ENCODE data around the gene MAD1L1. TPM values are rescaled to one million over a fixed set of nuclear protein-coding genes. Genes with fewer than 3 reads are reported as not detected.

MAD1L1 gene
- total and polyA plus RNA-seq, 2 donors (not counting 1 experiment from before 2014, with no cell fraction given): 9.8 to 29.4 TPM

DNA sequence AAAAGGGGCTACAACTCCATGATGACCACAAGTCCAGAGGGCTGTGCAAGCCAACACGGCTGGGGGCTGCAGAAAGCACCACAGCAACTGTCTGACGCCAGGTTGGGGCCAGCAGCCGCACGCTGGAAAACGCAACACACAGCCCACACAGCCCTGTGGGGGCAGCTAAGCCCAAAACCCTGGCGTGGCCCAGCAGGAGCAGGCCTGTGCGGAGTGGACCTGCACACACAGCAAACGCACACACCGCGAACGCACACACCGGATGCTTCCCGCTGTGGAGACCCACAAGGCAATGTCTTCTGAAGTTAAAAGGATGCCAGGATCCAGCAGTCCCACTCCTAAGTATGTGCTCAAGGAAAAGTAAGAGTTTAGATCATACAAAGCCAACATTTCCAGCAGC, 121.2 kb downstream of the MAD1L1 start:
- H3K27me3 ChIP-seq (ENCODE audit: control insufficient read depth, insufficient read depth, low read length): no peaks in the 10 kb centered on the region
- peak overlapping the region; percentile 72 for H3K4me2 ChIP-seq (ENCODE audit: extremely low read depth, insufficient read depth, low read length)
- H2AFZ ChIP-seq (ENCODE audit: low read length): no peak overlapping the region
- DNase-seq (ENCODE audit: low read depth in 2 of 2): no peak
- no peaks in the 10 kb centered on the region for H3K79me2 ChIP-seq (ENCODE audit: control insufficient read depth, insufficient read depth, low read length)
- no peaks in the 10 kb centered on the region for H4K20me1 ChIP-seq (ENCODE audit: control insufficient read depth, extremely low read depth, insufficient read depth, low read length)
- no peak overlapping the region for H3K4me3 ChIP-seq (replicated peaks in 1 of 4; ENCODE audit: control extremely low read depth in 1 of 4, insufficient read depth in 1 of 4, low read depth in 3 of 4, low read length in 4 of 4)
- no peaks in the 10 kb centered on the region for H3K9me3 ChIP-seq (ENCODE audit: control insufficient read depth, insufficient read depth, low read depth, low read length)
- peak overlapping the region; percentile 94 for H3K27ac ChIP-seq (ENCODE audit: insufficient read depth, low read length)
- H3K36me3 ChIP-seq (ENCODE audit: control insufficient read depth, insufficient read depth, low read length): peaks cover 3% of the 10 kb centered on the region
- TF ChIP-seq EZH2 (IDR thresholded peaks at IDR 0.05; ENCODE audit: low read length, missing control alignments): no peak
- TF ChIP-seq, protein P1, sequence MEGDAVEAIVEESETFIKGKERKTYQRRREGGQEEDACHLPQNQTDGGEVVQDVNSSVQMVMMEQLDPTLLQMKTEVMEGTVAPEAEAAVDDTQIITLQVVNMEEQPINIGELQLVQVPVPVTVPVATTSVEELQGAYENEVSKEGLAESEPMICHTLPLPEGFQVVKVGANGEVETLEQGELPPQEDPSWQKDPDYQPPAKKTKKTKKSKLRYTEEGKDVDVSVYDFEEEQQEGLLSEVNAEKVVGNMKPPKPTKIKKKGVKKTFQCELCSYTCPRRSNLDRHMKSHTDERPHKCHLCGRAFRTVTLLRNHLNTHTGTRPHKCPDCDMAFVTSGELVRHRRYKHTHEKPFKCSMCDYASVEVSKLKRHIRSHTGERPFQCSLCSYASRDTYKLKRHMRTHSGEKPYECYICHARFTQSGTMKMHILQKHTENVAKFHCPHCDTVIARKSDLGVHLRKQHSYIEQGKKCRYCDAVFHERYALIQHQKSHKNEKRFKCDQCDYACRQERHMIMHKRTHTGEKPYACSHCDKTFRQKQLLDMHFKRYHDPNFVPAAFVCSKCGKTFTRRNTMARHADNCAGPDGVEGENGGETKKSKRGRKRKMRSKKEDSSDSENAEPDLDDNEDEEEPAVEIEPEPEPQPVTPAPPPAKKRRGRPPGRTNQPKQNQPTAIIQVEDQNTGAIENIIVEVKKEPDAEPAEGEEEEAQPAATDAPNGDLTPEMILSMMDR (conservative IDR thresholded peaks at IDR 0.05 in 1 of 2, IDR thresholded peaks at IDR 0.05 in 1 of 2; ENCODE audit: low read depth in 1 of 2, low read length in 2 of 2): no peak
- H3K9ac ChIP-seq (ENCODE audit: insufficient read depth, low read length): no peak overlapping the region
- H3K4me1 ChIP-seq (ENCODE audit: control insufficient read depth, extremely low read depth, insufficient read depth, low read length): peaks cover 22% of the 10 kb centered on the region

DNA sequence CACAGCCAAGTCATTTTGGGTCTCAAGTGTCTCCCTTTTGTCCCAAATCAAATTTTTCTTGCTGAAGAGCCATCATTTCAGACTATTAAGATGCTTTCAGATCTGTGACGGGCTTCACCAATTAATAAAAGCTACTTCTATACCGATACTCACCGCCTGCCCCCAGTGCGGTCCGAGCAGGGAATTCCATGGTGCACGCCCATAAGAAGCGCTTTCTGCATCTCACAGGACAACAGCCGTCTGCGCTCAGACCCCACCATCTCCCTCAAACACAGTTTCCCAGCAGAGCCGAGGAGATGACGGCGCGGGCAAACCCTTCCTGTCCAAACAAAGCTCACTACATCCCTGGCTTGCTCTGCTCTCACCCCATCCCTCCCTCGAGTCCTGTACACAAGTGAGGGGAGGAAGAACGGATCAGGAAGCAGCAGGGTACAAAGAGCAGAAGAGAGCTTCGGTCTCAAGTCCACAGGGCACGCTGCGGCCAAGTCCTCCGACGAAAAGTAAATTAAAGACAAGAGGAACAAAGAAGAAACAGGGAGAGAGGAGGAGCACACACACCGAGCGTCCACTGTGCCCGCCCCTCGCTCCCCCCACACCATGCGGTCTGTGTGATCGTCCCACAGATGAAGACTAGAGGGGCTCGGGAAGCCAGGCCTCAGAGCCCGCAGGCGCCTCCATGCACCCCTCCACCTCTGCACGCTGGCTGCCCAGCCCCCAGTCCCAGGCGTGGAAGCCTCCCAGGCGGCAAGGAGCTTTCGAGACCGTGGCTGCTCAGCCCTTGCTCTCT, 121.9 kb downstream of the MAD1L1 start:
- Histone ChIP-seq H2AFZ (ENCODE audit: low read length) (peak overlapping the region; percentile 92), H3K4me3 (replicated peaks in 1 of 4; ENCODE audit: control extremely low read depth in 1 of 4, insufficient read depth in 1 of 4, low read depth in 3 of 4, low read length in 4 of 4) (peak overlapping the region in 1 of 4 experiments; percentile 34), H3K27me3 (ENCODE audit: control insufficient read depth, insufficient read depth, low read length) (no peaks in the 10 kb centered on the region), H3K9me3 (ENCODE audit: control insufficient read depth, insufficient read depth, low read depth, low read length) (no peaks in the 10 kb centered on the region), H3K9ac (ENCODE audit: insufficient read depth, low read length) (peak overlapping the region; percentile 57), H3K79me2 (ENCODE audit: control insufficient read depth, insufficient read depth, low read length) (no peaks in the 10 kb centered on the region), H3K36me3 (ENCODE audit: control insufficient read depth, insufficient read depth, low read length) (peaks cover 3% of the 10 kb centered on the region), H3K4me2 (ENCODE audit: extremely low read depth, insufficient read depth, low read length) (peak overlapping the region; percentile 72), H4K20me1 (ENCODE audit: control insufficient read depth, extremely low read depth, insufficient read depth, low read length) (no peaks in the 10 kb centered on the region), H3K4me1 (ENCODE audit: control insufficient read depth, extremely low read depth, insufficient read depth, low read length) (peaks cover 22% of the 10 kb centered on the region), H3K27ac (ENCODE audit: insufficient read depth, low read length) (peak overlapping the region; percentile 94)
- TF ChIP-seq, protein P1 (conservative IDR thresholded peaks at IDR 0.05 in 1 of 2, IDR thresholded peaks at IDR 0.05 in 1 of 2; ENCODE audit: low read depth in 1 of 2, low read length in 2 of 2): no peak
- TF ChIP-seq EZH2 (IDR thresholded peaks at IDR 0.05; ENCODE audit: low read length, missing control alignments): no peak
- peak; percentile 39 to 48 for DNase-seq (ENCODE audit: low read depth in 2 of 2)

DNA sequence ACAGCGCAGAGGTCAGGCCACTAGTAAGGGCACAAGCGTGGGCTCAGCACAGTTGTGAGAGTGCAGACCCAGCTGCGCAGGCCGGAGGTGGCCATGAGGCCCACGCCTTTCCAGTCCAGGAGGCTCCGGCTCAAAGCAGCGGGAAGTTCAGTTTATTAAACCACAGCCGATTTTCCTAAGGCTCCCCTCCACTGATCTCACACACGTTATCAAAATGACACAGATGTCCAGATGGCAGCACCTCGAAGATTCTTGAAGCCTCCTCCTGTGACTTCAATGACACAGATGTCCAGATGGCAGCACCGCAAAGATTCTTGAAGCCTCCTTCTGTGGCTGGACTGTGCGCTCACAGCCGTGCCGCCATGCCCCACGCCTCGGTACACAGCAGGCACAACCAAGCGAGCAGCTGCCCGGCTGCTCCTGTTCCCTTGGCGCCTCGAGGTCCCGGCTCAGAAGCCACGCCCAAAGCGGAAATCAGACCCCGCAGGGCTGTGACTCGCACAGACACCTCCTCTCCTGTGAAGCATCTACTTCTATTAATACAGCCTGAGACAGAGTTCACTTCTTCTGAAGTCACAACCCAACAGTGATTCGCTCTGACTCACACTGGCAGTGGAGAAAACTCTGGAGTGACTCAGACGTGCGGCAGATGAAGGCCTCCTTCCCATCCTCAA, 122.7 kb downstream of the MAD1L1 start:
- TF ChIP-seq, protein P1 (conservative IDR thresholded peaks at IDR 0.05 in 1 of 2, IDR thresholded peaks at IDR 0.05 in 1 of 2; ENCODE audit: low read depth in 1 of 2, low read length in 2 of 2): no peak
- TF ChIP-seq EZH2 (IDR thresholded peaks at IDR 0.05; ENCODE audit: low read length, missing control alignments): no peak
- Histone ChIP-seq H3K36me3 (ENCODE audit: control insufficient read depth, insufficient read depth, low read length) (peaks cover 3% of the 10 kb centered on the region), H3K4me1 (ENCODE audit: control insufficient read depth, extremely low read depth, insufficient read depth, low read length) (peaks cover 22% of the 10 kb centered on the region), H4K20me1 (ENCODE audit: control insufficient read depth, extremely low read depth, insufficient read depth, low read length) (no peaks in the 10 kb centered on the region), H3K27me3 (ENCODE audit: control insufficient read depth, insufficient read depth, low read length) (no peaks in the 10 kb centered on the region), H3K4me2 (ENCODE audit: extremely low read depth, insufficient read depth, low read length) (peak overlapping the region; percentile 72), H3K79me2 (ENCODE audit: control insufficient read depth, insufficient read depth, low read length) (no peaks in the 10 kb centered on the region), H3K27ac (ENCODE audit: insufficient read depth, low read length) (peak overlapping the region; percentile 94), H2AFZ (ENCODE audit: low read length) (no peak overlapping the region), H3K4me3 (replicated peaks in 1 of 4; ENCODE audit: control extremely low read depth in 1 of 4, insufficient read depth in 1 of 4, low read depth in 3 of 4, low read length in 4 of 4) (no peak overlapping the region), H3K9me3 (ENCODE audit: control insufficient read depth, insufficient read depth, low read depth, low read length) (no peaks in the 10 kb centered on the region), H3K9ac (ENCODE audit: insufficient read depth, low read length) (no peak overlapping the region)
- peak; percentile 93 to 98 for DNase-seq (ENCODE audit: low read depth in 2 of 2)

All from fibroblast of lung (primary cell).